H54 (cell line): Measurements from ENCODE around the gene LAMA1.

Source experiments
- DNase-seq: peaks from one replicate; pipeline ENCODE4 v3.0.0; 2011; ENCODE audit warnings: low spot score, mixed read lengths; ENCODE audit not compliant: insufficient read length
- FAIRE-seq: peaks from 3 replicates; lab custom pipeline; 2011; peaks lifted over from hg19 to GRCh38; lab: Jason Lieb, UNC
- POLR2A ChIP-seq: IDR thresholded peaks from 2 replicates; pipeline ENCODE4 v1.6.1; 2011; ENCODE audit warnings: low read depth, mild to moderate bottlenecking, low read length

Gene LAMA1

DNA sequence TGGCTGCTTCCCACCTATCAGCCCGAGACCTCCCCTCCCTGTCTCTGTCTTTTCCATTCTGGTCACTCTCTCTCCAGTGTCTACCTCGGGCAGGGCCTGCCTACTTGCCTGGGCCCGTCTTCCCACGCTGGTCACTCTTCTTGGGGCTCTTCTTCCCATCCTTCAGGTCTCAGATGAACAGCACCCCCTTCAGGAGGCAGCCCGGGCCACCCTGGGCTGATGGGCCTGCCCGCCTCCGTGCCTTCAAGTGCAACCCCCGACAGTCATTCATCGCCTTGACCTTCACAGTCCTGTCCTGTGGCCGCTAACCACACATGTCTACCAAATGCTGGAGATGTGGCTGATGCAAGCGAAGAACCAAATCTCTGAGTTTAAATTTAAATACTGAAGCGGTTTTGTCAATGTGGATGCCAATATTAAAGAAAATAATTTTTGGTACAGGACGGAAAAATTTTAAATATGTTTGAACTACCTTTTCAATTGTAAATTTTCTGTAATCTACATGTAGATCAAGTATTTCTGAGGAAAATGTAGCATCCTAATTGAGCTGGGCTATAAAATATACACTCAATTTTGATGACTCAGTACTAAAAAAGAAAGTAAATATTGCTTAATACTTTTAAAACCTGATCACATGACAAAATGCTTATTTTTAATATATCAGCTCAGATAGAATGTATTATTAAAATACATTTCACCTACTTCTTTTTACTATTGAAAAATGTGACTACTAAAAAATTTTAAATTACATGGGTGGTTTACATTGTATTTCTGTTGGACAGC lies 96.4 kb downstream of the LAMA1 start:
- FAIRE-seq = no peak
- no peak for DNase-seq
- TF ChIP-seq POLR2A = no peak

DNA sequence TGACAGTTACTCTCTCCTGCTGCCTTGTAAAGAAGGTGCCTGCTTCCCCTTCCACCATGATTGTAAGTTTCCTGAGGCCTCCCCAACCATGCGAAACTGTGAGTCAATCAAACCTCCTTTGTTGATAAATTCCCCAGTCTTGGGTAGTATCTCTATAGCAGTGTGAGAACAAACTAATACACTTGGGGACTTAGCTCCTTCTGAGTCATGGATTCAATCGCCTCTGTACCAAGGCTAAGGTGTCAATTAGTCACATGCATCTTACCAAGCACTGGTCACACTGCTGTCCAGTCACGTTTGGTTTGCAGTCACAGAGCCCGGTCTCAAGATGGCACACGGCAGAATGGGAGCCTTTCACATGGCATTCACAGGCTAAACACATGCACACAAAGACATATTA lies 100.6 kb downstream of the LAMA1 start:
- FAIRE-seq (no peak), DNase-seq (no peak)
- no peak for TF ChIP-seq POLR2A

DNA sequence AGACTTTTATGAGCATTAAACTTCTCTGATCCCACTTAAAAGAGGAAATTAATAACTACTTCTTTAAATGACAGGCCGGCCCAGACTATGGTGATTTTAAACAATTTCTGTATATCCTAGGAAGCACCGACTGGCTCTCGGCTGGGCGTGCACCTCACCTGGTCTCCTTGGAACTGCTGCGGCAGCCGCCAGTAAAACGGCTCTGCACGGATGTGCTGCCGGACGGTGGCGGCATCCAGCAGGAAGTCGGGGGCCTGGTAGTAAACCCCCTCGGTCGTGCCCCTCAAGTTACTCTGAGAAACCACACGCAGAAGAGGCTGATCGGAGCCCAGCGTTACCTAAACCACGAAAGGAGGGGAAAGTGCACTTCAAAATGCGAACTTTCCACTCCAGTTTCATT lies 106.5 kb downstream of the LAMA1 start:
- DNase-seq (no peak), FAIRE-seq (no peak)
- TF ChIP-seq POLR2A = no peak

DNA sequence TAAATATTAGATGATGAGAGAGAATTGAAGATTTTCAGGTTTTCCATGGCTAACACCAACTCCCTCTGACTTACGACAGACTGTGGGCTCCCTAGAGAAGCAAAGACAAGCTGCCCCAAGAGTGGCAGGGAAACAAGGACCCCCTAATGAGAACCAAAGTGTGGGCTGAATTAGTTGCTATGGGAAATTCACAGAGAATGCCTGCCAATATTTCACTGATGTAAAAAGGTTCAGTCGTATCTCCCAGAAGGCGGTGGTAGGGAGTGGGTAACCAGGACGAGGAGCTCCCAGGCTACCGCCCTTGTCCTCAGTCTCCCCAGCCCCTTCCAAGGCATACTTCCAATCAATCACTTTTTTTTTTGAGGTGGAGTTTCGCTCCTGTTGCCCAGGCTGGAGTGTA lies 113.6 kb downstream of the LAMA1 start:
- DNase-seq (no peak), FAIRE-seq (no peak)
- TF ChIP-seq POLR2A = no peak

DNA sequence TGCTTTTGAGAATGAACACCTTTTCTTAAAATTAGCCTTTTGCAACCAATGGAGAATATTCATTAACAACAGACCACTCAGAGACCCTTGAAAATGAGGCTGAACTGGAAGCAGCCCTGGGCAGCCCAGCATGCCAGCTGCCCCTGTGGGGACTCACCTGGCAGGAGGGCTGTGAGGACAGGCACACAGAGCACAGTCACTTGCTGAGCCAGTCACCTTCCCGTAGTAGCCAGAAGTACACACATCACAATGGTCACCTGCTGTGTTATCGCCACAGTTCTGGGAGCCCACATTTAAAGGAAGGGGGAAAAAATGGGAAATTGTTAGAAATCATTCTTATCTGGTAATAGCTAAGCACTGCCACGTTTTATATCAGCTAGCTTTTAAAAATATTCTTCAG lies 115.5 kb downstream of the LAMA1 start:
- DNase-seq (no peak), FAIRE-seq (no peak)
- TF ChIP-seq POLR2A = no peak

DNA sequence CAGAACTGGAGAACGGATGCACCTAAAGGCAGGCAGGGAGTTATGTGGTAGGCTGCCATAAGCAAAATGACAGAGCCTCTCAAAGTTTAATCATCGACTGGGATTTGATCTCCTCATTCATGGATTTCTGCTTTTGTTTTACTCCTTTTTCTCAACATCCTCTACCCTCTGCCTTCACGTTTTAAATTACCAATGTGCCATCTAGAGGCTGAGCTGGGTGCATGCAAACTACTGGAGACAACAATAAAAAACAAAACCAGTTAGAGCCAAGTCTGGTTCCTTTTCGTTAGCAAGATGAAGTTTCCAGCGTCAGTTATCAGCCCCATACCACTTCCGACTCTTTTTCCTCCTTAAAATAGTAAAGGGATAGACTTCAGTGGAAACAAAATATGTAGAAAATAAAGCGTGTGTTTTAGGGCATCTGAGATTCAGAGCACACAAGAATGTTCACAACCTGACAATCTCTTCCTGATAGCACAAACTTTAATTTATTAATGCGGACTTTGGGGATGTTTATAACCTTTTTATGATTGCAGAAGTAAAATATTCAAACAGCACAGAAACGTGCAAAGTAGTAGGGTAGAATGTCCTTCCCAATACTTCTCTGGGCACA lies 117.0 kb downstream of the LAMA1 start:
- DNase-seq (peak; percentile 20), FAIRE-seq (peak; percentile 45)
- TF ChIP-seq POLR2A = no peak

DNA sequence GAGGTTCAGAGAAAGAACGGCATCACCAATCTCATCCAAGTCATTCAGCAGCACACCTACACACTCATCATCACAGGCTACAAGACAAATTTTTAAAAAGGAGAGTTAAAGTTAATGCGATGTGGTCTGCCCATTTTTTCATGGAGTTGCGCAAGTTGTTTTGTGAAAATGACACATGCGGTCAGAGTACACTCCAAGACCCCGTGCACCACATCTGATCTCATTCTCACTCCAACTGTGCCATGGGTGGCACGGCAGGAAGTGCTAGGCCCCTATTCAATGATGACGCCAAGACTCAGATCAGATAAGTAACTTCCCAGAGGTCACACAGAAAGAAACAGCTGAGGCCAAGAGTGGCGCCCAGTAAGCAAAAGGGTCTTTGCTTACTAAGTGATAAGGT lies 119.8 kb downstream of the LAMA1 start:
- no peak for TF ChIP-seq POLR2A
- FAIRE-seq (no peak), DNase-seq (no peak)

DNA sequence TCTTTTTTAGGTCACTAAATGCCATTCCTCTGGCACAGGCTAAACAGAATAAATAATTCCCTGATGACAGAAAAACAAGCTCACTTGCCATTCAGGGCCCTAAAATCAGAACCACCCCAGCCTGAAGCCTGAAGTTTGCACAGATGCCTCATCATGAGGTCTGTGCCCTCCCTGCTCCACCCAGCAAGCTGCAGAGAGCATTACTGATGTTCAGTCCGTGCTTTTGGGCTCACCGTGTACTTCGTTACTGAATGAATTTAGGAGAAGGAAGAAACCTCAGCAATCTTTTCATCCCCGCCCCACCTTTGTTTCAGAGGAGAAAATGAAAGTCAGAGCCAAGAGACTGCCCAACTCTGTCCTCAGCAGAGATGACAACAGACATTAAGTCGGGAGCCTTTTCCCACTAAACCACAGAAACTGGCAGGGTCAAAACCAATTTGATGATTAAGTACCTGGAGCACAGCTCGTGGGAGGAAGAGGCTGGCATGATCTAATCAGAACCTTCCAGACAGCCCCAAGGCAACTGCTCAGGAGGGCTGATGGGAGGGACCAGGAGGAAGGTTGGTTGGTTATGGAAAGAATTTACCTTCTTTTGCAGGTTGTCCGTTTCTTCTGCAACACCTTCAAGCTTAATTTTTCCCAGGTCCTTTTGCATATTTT lies 122.7 kb downstream of the LAMA1 start:
- DNase-seq (peak; percentile 22), FAIRE-seq (peak; percentile 27)
- TF ChIP-seq POLR2A = no peak

DNA sequence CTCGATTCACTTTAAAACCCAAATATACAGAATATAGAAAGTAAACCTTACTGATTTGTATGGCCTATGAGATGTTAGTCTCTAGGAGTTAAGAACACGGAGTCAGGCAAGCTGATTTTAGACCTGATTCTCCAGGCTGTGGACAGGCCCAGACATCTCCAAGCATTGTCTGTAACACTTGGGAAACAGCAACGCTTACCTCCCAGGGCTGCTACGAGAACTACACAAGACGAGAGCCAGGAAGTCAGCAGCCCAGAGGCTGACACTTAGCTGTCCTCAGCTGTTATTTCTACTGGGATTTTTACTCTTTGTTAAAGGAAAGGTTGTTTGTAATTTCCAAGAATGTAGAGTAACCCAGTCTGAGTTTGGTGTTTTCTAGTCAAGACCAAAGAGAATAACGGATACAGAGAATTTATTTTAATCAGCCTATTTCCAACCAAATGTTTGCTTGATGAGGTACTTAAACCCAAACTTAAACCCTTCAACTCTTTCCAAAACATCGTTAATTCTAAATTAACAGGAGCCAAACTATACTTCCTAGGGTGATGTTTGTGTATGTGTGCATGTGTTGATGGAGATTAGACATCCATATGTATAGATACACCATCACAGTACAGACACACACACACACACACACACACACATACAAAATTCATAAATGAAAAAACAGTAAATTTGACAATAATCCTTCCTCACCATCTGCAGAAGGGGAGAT lies 123.4 kb downstream of the LAMA1 start:
- TF ChIP-seq POLR2A = no peak
- FAIRE-seq (no peak), DNase-seq (no peak)

DNA sequence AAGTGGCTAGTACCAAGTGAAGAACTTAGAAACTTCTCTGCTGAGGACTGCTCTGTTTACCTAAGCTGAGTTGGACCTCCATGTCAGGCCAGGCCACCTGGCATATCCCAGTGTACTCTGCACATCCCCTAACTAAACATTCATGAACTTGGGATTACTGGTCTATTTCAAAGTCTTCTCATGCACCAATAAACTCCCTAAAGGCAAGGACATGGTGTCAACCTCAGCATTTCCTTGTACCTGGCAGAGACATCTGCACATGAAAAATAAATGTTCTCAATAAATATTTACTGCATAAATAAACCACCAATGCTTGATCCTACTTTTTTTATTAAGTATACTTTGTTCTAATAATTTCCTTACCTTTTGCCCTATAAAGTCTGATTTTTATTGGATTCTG lies 124.8 kb downstream of the LAMA1 start:
- DNase-seq (no peak), FAIRE-seq (no peak)

DNA sequence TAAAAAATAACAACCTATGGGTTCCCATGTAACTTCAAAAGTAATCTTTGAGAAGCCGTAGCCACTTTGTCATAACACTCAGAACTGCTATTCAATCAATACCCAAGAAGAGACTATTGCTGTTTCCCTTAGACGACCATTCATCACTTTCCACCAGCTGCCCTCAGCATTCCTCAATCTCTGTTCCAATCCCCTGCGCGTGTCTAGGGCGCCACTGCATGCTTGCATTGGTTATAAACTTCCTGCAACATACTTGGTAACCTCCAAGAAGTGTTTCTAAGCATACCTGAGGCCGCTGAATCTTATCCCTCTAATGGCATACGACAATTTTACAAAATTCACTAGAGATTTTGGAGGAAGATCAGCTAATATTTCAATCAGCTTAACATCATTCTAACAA lies 134.2 kb downstream of the LAMA1 start:
- no peak for DNase-seq
- no peak for TF ChIP-seq POLR2A
- no peak for FAIRE-seq

More for the DNA sequence above, 124.8 kb downstream of the LAMA1 start:
- TF ChIP-seq POLR2A = no peak

DNA sequence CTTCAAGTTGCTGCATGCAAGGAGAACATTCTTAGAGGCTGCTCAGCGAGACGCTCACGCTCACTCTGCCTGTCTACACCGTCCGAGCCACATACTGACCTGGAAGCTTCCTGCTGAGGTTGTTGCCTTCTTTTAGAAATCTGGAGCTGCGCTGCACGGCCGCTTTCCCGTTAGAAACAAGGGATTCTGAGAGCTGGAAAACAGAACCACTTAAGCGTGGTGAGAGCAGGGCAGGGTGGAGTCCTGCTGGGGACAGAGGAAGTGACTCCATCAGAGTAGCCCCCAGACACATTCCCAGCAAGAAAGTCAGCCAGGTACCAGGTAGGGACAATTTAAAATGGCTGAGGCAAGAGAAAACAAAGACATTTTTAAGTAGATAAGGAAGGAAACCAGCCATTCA lies 135.2 kb downstream of the LAMA1 start:
- DNase-seq (no peak), FAIRE-seq (no peak)
- no peak for TF ChIP-seq POLR2A

DNA sequence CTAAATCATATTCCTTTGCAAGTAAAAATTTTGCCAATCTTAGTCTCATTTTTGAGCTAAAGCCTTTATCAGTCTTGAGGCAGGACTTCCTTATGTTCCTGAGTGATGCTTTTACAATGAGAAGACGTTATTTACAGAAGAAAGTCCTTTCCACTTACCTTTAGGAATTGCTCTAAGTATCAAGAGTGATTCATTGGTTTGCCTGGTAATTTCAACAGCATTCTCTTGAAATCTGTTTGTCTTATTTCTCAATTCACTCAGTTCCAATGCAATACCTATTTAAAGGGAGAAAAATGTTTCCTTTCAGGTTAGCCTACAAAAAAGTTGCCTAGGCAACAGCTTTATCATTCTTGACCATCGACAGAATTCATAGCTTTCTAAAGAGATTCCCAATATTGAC lies 137.2 kb downstream of the LAMA1 start:
- DNase-seq = no peak
- TF ChIP-seq POLR2A = no peak
- no peak for FAIRE-seq

DNA sequence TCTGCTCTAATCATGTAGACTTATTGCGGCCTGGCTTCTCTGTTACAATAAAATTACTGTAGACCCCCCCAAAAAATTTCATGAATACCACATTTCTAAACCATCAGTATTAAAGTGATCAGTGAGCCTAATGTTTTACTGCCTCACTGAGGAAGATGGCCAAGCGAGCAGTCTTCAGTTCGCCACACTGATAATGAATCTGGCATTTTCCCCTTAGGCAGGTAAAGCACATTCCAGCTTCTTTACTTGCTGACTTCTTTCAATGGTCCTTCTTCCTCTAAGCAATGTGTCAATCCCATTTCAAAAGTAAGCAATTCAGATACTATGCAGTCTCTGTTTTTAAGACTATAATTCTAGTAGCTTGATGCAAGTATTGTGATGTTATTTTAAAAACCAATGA lies 137.6 kb downstream of the LAMA1 start:
- no peak for TF ChIP-seq POLR2A
- no peak for DNase-seq
- FAIRE-seq = no peak
